ENCODE data around the gene ZNF787.
A peak's percentile ranks its signal among the peaks of the same experiment; 100 is the strongest.

ZNF787 gene

GRCh38 chr19:56140583-56141416 is 19.7 kb upstream of the ZNF787 start, which contains the start of gene ZNF444:
Gene ZNF444 (plus strand): TSS chr19:56141287. CDS start chr19:56146912, 5,625 bp downstream.
- peaks cover 34% of the 10 kb centered on the region for H3K79me2 ChIP-seq (ENCODE audit: insufficient read depth, low read length)
- H3K9me3 ChIP-seq (ENCODE audit: insufficient read depth, low read length): no peaks in the 10 kb centered on the region
- no peak for TF ChIP-seq EZH2phosphoT487 (conservative IDR thresholded peaks at IDR 0.05; ENCODE audit: low read length)
- TF ChIP-seq CTCF (IDR thresholded peaks at IDR 0.05; ENCODE audit: insufficient read depth, low read length, poor library complexity, severe bottlenecking): no peak
- H3K4me2 ChIP-seq (ENCODE audit: low read depth, low read length, poor library complexity, severe bottlenecking): peak within 1 kb of the TSS; percentile 79
- peak within 1 kb of the TSS; percentile 37 for H3K27ac ChIP-seq (ENCODE audit: low read depth, low read length)
- peak within 1 kb of the TSS; percentile 74 for H3K9ac ChIP-seq (ENCODE audit: low read length)
- no peaks in the 10 kb centered on the region for H4K20me1 ChIP-seq (ENCODE audit: low read depth, low read length)
- H3K9me2 ChIP-seq (replicated peaks; ENCODE audit: insufficient read depth, low read length): no peaks in the 10 kb centered on the region
- H3K36me3 ChIP-seq (ENCODE audit: low read length): no peaks in the 10 kb centered on the region
- H3K27me3 ChIP-seq (ENCODE audit: low read length): no peaks in the 10 kb centered on the region
- H3K4me3 ChIP-seq (ENCODE audit: insufficient read depth, low read length, poor library complexity, severe bottlenecking): peak within 1 kb of the TSS; percentile 83
- H3F3A ChIP-seq (ENCODE audit: insufficient read depth): no peaks in the 10 kb centered on the region
- H2AFZ ChIP-seq (ENCODE audit: low read depth, low read length, severe bottlenecking): peak within 1 kb of the TSS; percentile 94

- Histone ChIP-seq H3K36me3 (ENCODE audit: low read length) (no peaks in the 10 kb centered on the region), H3K27me3 (ENCODE audit: low read length) (no peaks in the 10 kb centered on the region), H3K9me2 (replicated peaks; ENCODE audit: insufficient read depth, low read length) (no peaks in the 10 kb centered on the region), H3F3A (ENCODE audit: insufficient read depth) (no peaks in the 10 kb centered on the region), H2AFZ (ENCODE audit: low read depth, low read length, severe bottlenecking) (peak overlapping the region; percentile 94), H3K9ac (ENCODE audit: low read length) (peak overlapping the region; percentile 74), H3K27ac (ENCODE audit: low read depth, low read length) (peak overlapping the region; percentile 37; the same call in 1 of the 2 replicates), H3K4me2 (ENCODE audit: low read depth, low read length, poor library complexity, severe bottlenecking) (peak overlapping the region; percentile 79), H3K4me3 (ENCODE audit: insufficient read depth, low read length, poor library complexity, severe bottlenecking) (peak overlapping the region; percentile 83), H3K79me2 (ENCODE audit: insufficient read depth, low read length) (peaks cover 33% of the 10 kb centered on the region), H3K9me3 (ENCODE audit: insufficient read depth, low read length) (no peaks in the 10 kb centered on the region), H4K20me1 (ENCODE audit: low read depth, low read length) (no peaks in the 10 kb centered on the region)
- TF ChIP-seq CTCF (IDR thresholded peaks at IDR 0.05; ENCODE audit: insufficient read depth, low read length, poor library complexity, severe bottlenecking) (no peak), EZH2phosphoT487 (conservative IDR thresholded peaks at IDR 0.05; ENCODE audit: low read length) (no peak)
These were observed 18.9 kb upstream of the ZNF787 start for GRCh38 chr19:56139847-56140582.

GRCh38 chr19:56138069-56138468 is 17.0 kb upstream of the ZNF787 start:
- TF ChIP-seq EZH2phosphoT487 (conservative IDR thresholded peaks at IDR 0.05; ENCODE audit: low read length): no peak
- TF ChIP-seq CTCF (IDR thresholded peaks at IDR 0.05; ENCODE audit: insufficient read depth, low read length, poor library complexity, severe bottlenecking): no peak

More at GRCh38 chr19:56138069-56138468, 17.0 kb upstream of the ZNF787 start:
- H3K9me3 ChIP-seq (ENCODE audit: insufficient read depth, low read length): no peaks in the 10 kb centered on the region
- no peak overlapping the region for H3K9ac ChIP-seq (ENCODE audit: low read length)
- no peak overlapping the region for H2AFZ ChIP-seq (ENCODE audit: low read depth, low read length, severe bottlenecking)
- H3K4me3 ChIP-seq (ENCODE audit: insufficient read depth, low read length, poor library complexity, severe bottlenecking): no peak overlapping the region
- H3K27me3 ChIP-seq (ENCODE audit: low read length): no peaks in the 10 kb centered on the region
- no peak overlapping the region for H3K4me2 ChIP-seq (ENCODE audit: low read depth, low read length, poor library complexity, severe bottlenecking)
- peaks cover 15% of the 10 kb centered on the region for H3K79me2 ChIP-seq (ENCODE audit: insufficient read depth, low read length)
- H3F3A ChIP-seq (ENCODE audit: insufficient read depth): no peaks in the 10 kb centered on the region
- no peaks in the 10 kb centered on the region for H4K20me1 ChIP-seq (ENCODE audit: low read depth, low read length)
- H3K27ac ChIP-seq (ENCODE audit: low read depth, low read length): no peak overlapping the region
- H3K36me3 ChIP-seq (ENCODE audit: low read length): no peaks in the 10 kb centered on the region
- no peaks in the 10 kb centered on the region for H3K9me2 ChIP-seq (replicated peaks; ENCODE audit: insufficient read depth, low read length)
